CD14-positive monocyte (primary cell): Measurements from ENCODE around the gene AQP6. TPM values are rescaled to one million over a fixed set of nuclear protein-coding genes. Genes with fewer than 3 reads are reported as not detected.

ENCODE experiments used
- DNase-seq, 3 donors: peaks; one replicate each; pipeline ENCODE4 v3.0.0-alpha.2; 2011 to 2022
- H2AFZ ChIP-seq: 2 replicates; pipeline ENCODE4 v1.6.0; 2012; ENCODE audit warnings: mild to moderate bottlenecking, low read depth, low read length, inconsistent platforms; ENCODE audit not compliant: insufficient read depth, poor library complexity, severe bottlenecking
- H3K27ac ChIP-seq, 2 donors: 1 replicate in 1 of 2; 2 replicates in 1 of 2; pipeline ENCODE4 v1.5.1; 2012 to 2013; ENCODE audit warnings: low read length in 2 of 2, control low read depth in 1 of 2, inconsistent platforms in 1 of 2, low read depth in 1 of 2, mild to moderate bottlenecking in 1 of 2
- H3K27me3 ChIP-seq, 2 donors: one replicate each; pipeline versions ENCODE4 v1.6.0 to v1.6.1; 2011 to 2013; ENCODE audit warnings: low read length in 2 of 2; ENCODE audit not compliant: control insufficient read depth in 2 of 2, insufficient read depth in 2 of 2
- H3K36me3 ChIP-seq, 2 donors: replicated peaks in 1 of 2; 1 replicate in 1 of 2; 2 replicates in 1 of 2; pipeline versions ENCODE4 v1.5.1 to v1.6.1; 2012 to 2013; ENCODE audit warnings: low read length in 2 of 2, control low read depth in 1 of 2, inconsistent platforms in 1 of 2, mild to moderate bottlenecking in 1 of 2; ENCODE audit not compliant: insufficient read depth in 2 of 2, control insufficient read depth in 1 of 2
- H3K4me1 ChIP-seq, 2 donors: 1 replicate in 1 of 2; 2 replicates in 1 of 2; pipeline versions ENCODE4 v1.5.1 to v1.6.1; 2012 to 2013; ENCODE audit warnings: low read length in 2 of 2, control low read depth in 1 of 2, inconsistent platforms in 1 of 2, mild to moderate bottlenecking in 1 of 2, moderate library complexity in 1 of 2; ENCODE audit not compliant: insufficient read depth in 2 of 2, control insufficient read depth in 1 of 2
- H3K4me2 ChIP-seq: replicated peaks from 2 replicates; pipeline ENCODE3; 2012; ENCODE audit warnings: low read length, moderate library complexity, mild to moderate bottlenecking; ENCODE audit not compliant: poor library complexity, severe bottlenecking; ENCODE audit errors: extremely low read depth
- H3K4me3 ChIP-seq, 3 experiments: fragments of 200-600 bp in 1 of 3; sonication (generic) in 1 of 3; replicated peaks in 1 of 3; 1 replicate in 2 of 3; 2 replicates in 1 of 3; pipeline ENCODE4 v1.5.1; 2011 to 2013; ENCODE audit warnings: low read length in 3 of 3, mild to moderate bottlenecking in 3 of 3, control low read depth in 2 of 3, low read depth in 2 of 3, inconsistent platforms in 1 of 3, moderate library complexity in 1 of 3
- H3K79me2 ChIP-seq: 2 replicates; pipeline ENCODE4 v1.6.0; 2012; ENCODE audit warnings: mild to moderate bottlenecking, control low read depth, inconsistent platforms, low read length, moderate library complexity; ENCODE audit not compliant: insufficient read depth
- H3K9ac ChIP-seq: 2 replicates; pipeline ENCODE4 v1.6.0; 2017; ENCODE audit warnings: low read length, mild to moderate bottlenecking; ENCODE audit not compliant: insufficient read depth, poor library complexity, severe bottlenecking
- H3K9me3 ChIP-seq, 2 donors: replicated peaks in 1 of 2; 1 replicate in 1 of 2; 2 replicates in 1 of 2; pipeline versions ENCODE4 v1.5.1 to v1.6.1; 2012 to 2013; ENCODE audit warnings: low read length in 2 of 2, control low read depth in 1 of 2; ENCODE audit not compliant: control insufficient read depth in 1 of 2, insufficient read depth in 1 of 2
- H4K20me1 ChIP-seq: 2 replicates; pipeline ENCODE4 v1.6.0; 2012; ENCODE audit warnings: mild to moderate bottlenecking, low read length, control low read depth, moderate library complexity; ENCODE audit not compliant: insufficient read depth
- H3K27ac Mint-ChIP-seq, 7 donors: one replicate each; pipeline ENCODE4 v1.8.0; 2020; ENCODE audit warnings: mild to moderate bottlenecking in 7 of 7, mixed read lengths in 7 of 7, moderate library complexity in 6 of 7, inconsistent platforms in 2 of 7
- H3K27me3 Mint-ChIP-seq, 3 donors: one replicate each; pipeline ENCODE4 v1.8.0; 2021 to 2022; ENCODE audit warnings: low read depth in 3 of 3, mild to moderate bottlenecking in 3 of 3, mixed read lengths in 3 of 3, moderate library complexity in 3 of 3, inconsistent platforms in 1 of 3
- H3K36me3 Mint-ChIP-seq, 2 donors: one replicate each; pipeline ENCODE4 v1.8.0; 2020; ENCODE audit warnings: mixed read lengths in 2 of 2, inconsistent platforms in 1 of 2, mild to moderate bottlenecking in 1 of 2
- H3K4me1 Mint-ChIP-seq: one replicate; pipeline ENCODE4 v1.8.0; 2020; ENCODE audit warnings: mild to moderate bottlenecking, mixed read lengths
- H3K4me3 Mint-ChIP-seq, 2 donors: one replicate each; pipeline ENCODE4 v1.8.0; 2020; ENCODE audit warnings: mild to moderate bottlenecking in 2 of 2, mixed read lengths in 2 of 2, moderate library complexity in 1 of 2
- H3K9me3 Mint-ChIP-seq, 7 donors: one replicate each; pipeline ENCODE4 v1.8.0; 2020 to 2022; ENCODE audit warnings: mixed read lengths in 7 of 7, mild to moderate bottlenecking in 6 of 7, moderate library complexity in 6 of 7, inconsistent platforms in 2 of 7
- CTCF ChIP-seq: fragments of 200-600 bp; IDR thresholded peaks from one replicate; pipeline ENCODE4 v1.8.0; 2022; ENCODE audit warnings: antibody characterized with exemption, mild to moderate bottlenecking
- WGBS: methylation state at CpG from one replicate; pipeline ENCODE4 v1.1.5; 2013; ENCODE audit warnings: missing lambda C conversion rate; ENCODE audit not compliant: insufficient coverage; 5-methylcytosine and 5-hydroxymethylcytosine counted together
- intact Hi-C, 2 donors: fragments of 100-400 bp; cut with micrococcal nuclease; formaldehyde crosslinking; loops; one replicate each; pipeline versions ENCODE4 v1.15.0 to v1.15.1; 2023
- polyA plus RNA-seq, 3 donors: library from polyadenylated mRNA; depleted of rRNA in 1 of 3; unstranded in 2 of 3; stranded (reverse) in 1 of 3; fragments of 300-500 nt in 2 of 3; fragments of >200 nt in 1 of 3; fragmentation: Illumina TruSeq in 2 of 3; gene quantifications; 1 replicate in 2 of 3; 2 replicates in 1 of 3; pipeline ENCODE4 v1.2.3, GENCODE V29; 2012 to 2021

Gene AQP6
- polyA plus RNA-seq, 3 donors, result 0.04 TPM; not detected in 2

- peaks cover 12% of the 10 kb centered on the region for H3K4me1 Mint-ChIP-seq
- intact Hi-C loops, result loop anchor here (1.0 to 10.0 kb wide), 5 partner anchors 89 to 209 kb away; partner anchors contain the start of gene ASIC1 (in 2 of the 2)
- no peaks in the 10 kb centered on the region for H3K36me3 Mint-ChIP-seq
- H3K4me1 ChIP-seq, result peaks cover 19 to 26% of the 10 kb centered on the region in 2 donors
- 4% methylated on average over 8 of the region's 15 CpGs for WGBS
- H3K9ac ChIP-seq, result peak overlapping the region; percentile 15
- H3K9me3 Mint-ChIP-seq, result peaks cover 0 to 2% (median 0%) of the 10 kb centered on the region in 7 donors
- no peak for TF ChIP-seq CTCF
- DNase-seq, result no peak
- H3K4me3 Mint-ChIP-seq, result peak overlapping the region; percentile 73 to 83
- H2AFZ ChIP-seq, result peak overlapping the region; percentile 86
- H3K27ac Mint-ChIP-seq, result no peak overlapping the region
- no peak overlapping the region for H3K27ac ChIP-seq
- no peaks in the 10 kb centered on the region for H4K20me1 ChIP-seq
- peaks cover 43 to 51% (median 46%) of the 10 kb centered on the region in 3 donors for H3K27me3 Mint-ChIP-seq
- no peaks in the 10 kb centered on the region for H3K36me3 ChIP-seq
- peaks cover 4 to 66% of the 10 kb centered on the region in 2 donors for H3K27me3 ChIP-seq
- H3K9me3 ChIP-seq, result no peaks in the 10 kb centered on the region
- H3K4me2 ChIP-seq, result peak overlapping the region; percentile 84
- peak overlapping the region in 2 of 3 experiments; percentile 42 to 75 for H3K4me3 ChIP-seq
- H3K79me2 ChIP-seq, result no peaks in the 10 kb centered on the region
These were observed 4.9 kb upstream of the AQP6 start for GRCh38 chr12:49967777-49968250.

DNA sequence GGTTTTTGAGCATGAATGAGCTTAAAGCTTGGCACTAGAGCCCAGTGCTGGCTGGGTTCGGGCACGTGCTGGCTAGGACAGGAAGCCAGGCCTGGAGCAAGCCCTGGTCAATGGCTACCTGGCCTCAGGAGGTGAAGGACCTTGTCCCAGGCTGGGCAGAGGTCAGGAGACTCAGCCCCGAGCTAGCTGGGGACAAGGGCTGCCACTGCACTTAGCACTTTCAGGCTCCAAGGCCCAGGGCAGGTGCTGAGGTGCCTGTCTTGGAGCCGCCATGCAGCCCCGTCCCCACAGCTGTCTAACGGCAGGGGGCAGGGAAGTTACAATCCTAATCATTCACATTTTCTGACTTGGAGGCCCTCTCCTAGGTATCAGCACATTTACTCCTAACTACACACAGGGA, 4.3 kb upstream of the AQP6 start:
- H3K4me1 Mint-ChIP-seq, result peaks cover 12% of the 10 kb centered on the region
- H3K9ac ChIP-seq, result no peak overlapping the region
- H3K4me1 ChIP-seq, result peaks cover 19 to 26% of the 10 kb centered on the region in 2 donors
- no peak overlapping the region for H2AFZ ChIP-seq
- H4K20me1 ChIP-seq, result no peaks in the 10 kb centered on the region
- WGBS, result 90% methylated on average over 5 of the region's 6 CpGs
- H3K36me3 ChIP-seq, result no peaks in the 10 kb centered on the region
- H3K27ac Mint-ChIP-seq, result no peak overlapping the region
- H3K79me2 ChIP-seq, result no peaks in the 10 kb centered on the region
- no peak overlapping the region for H3K4me3 ChIP-seq
- H3K27me3 Mint-ChIP-seq, result peaks cover 37 to 47% (median 39%) of the 10 kb centered on the region in 3 donors
- no peak for DNase-seq
- H3K9me3 ChIP-seq, result no peaks in the 10 kb centered on the region
- intact Hi-C loops, result loop anchor here (5.0 to 10.0 kb wide), 2 partner anchors 89 to 206 kb away; partner anchors contain the start of gene ASIC1 (in 1 of the 2)
- no peak overlapping the region for H3K4me2 ChIP-seq
- H3K4me3 Mint-ChIP-seq, result peak overlapping the region in 1 of 2 donors; percentile 83
- H3K27ac ChIP-seq, result no peak overlapping the region
- peaks cover 0 to 2% (median 0%) of the 10 kb centered on the region in 7 donors for H3K9me3 Mint-ChIP-seq
- peaks cover 4 to 60% of the 10 kb centered on the region in 2 donors for H3K27me3 ChIP-seq
- no peak for TF ChIP-seq CTCF
- H3K36me3 Mint-ChIP-seq, result no peaks in the 10 kb centered on the region
